Activated effector memory CD4-positive, alpha-beta T cell treated with anti-CD3 and anti-CD28 coated beads, Interleukin-2, amount 50 U/mL, for 16 hours (primary cell): ENCODE data around the gene HOXA13.

Experiments
- DNase-seq: peaks from one replicate; pipeline ENCODE4 v3.0.0-alpha.2; 2020

HOXA13 gene

DNA sequence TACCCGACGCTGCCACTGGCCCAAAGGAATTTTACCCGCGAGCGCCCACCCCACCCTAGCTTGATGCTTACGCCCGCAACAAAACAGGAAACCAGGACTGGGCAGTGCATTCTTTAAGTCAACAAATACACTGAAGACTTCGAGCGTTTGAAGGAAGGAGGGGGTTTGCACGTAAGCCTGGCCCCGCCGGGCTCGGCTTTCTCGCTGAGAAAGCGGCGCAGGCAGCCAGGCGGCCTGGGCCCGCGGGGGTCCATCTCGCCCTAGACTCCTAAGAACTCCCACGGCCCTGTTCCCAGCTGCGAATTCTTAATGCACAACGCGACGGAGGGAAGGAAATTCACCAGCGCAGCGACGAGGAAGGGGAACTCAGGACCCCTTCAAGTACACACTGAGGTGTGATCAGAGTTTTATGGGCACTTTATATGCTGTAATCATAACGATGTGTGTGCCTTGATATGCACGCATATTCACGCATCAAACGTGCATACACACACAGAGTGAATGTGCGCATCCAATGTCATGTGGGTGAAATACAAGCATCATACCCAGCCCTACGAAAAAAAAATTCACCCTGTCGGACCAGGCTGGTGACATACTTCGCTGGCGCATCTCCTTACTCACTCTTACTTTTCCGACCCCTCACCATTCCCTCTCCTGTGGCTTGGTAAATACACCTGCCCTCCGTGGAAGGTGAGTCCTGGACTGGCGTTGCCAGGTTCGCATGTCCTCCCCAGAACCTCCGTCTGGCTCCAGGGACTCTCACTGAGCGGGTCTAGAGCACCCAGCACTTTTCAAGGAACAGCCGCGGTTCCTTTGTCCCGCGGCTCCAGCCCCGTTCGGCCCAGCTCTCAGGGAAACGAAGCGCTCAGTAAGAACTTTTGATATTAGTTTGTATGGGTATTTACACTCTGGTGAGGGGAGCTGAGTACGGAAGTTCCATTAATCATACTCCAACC lies 5.7 kb upstream of the HOXA13 start:
- DNase-seq = no peak

DNA sequence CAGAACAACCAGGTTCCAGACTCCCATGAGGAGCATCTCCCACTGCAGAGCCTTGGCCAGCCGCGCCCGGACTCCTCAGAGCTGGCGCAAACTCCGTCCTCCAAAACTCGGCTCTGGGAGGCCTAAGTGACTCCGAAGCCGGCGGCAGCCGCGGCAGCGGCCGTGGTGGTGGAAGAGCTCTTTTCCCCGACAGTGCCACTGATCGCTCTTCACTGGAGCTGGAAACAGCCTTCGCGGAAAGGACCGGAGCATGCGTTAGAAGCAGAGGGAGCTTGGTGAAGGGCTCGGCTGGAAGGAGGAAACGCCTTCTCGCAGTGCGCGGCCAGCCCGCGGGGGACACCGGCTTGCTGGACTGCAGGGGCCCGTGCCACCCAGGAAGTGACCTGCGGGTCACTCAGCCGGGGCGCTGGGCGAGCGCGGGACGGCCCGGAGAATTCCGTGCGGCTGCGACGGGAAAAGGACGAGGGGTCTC lies 5.0 kb upstream of the HOXA13 start:
- no peak for DNase-seq

DNA sequence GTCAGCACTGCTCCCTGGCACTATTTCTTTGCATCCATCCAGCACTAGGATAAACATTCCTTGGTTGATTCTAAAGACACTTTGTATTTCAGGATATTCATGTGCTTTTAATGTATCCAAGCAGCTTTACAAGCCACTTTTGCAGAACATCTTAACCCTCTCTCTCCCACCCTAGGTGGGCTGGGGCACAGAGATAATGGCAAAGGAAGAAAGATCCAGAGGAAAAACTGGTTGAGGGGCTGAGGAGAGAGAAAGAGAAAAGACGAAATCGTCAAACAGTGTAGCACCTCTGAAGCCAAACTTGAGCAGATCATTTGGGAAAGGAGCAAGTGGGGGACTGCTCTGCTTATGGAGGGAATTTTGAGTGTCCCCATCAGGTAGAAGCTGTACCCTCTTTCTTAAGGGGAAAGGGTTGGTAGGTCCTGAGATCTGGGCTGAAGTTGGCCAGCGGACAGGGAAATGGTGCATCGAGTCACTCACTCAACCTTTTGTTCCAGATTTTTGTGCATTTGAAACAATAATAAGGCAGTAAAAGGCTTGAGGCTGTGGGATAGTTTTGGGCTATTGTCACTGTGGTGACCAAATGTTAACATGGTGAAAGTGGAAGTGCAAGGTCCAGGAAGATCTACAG lies 4.2 kb upstream of the HOXA13 start:
- no peak for DNase-seq

DNA sequence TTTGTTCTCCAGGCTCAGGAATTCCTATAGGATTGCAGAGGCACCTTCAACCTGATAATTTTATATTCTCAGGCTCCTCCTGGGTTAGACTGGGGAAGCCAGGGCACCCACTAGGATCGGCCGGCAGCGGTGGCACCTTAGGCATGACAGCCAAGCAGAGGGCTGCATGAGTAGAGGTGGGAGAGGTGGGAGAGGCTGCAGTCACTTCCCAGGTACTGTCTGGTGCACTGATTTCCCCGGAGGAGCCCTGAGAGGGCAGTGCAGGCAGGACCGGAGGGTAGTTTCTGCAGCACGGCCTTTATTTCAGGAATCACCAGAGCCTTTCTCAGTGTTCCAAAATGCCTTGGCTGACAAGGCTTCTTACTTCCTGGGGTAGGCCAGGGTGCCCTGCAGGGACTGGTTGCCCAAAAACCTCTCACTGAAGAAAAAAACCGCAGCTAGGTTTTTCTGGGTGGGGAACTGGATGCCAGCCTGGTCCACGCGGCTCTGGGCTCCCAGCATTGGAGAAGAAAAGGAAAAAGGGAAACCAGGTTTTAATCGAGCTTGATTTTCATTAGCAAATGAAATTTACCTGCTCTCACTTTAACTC lies 3.6 kb upstream of the HOXA13 start:
- DNase-seq = no peak

DNA sequence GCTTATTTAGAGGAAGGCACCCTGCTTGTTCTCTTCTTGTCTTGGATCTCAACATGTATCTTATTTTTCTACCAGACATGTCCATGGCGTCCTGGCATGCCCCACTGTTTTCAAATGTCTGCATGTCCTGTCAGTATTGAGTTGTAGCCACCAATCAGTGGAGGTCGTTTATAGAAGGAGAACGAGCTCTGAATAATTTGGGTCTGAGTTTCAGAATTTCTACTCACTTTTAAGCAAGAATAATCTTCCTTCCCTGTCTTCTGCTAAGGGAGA lies 2.9 kb upstream of the HOXA13 start:
- DNase-seq = no peak

DNA sequence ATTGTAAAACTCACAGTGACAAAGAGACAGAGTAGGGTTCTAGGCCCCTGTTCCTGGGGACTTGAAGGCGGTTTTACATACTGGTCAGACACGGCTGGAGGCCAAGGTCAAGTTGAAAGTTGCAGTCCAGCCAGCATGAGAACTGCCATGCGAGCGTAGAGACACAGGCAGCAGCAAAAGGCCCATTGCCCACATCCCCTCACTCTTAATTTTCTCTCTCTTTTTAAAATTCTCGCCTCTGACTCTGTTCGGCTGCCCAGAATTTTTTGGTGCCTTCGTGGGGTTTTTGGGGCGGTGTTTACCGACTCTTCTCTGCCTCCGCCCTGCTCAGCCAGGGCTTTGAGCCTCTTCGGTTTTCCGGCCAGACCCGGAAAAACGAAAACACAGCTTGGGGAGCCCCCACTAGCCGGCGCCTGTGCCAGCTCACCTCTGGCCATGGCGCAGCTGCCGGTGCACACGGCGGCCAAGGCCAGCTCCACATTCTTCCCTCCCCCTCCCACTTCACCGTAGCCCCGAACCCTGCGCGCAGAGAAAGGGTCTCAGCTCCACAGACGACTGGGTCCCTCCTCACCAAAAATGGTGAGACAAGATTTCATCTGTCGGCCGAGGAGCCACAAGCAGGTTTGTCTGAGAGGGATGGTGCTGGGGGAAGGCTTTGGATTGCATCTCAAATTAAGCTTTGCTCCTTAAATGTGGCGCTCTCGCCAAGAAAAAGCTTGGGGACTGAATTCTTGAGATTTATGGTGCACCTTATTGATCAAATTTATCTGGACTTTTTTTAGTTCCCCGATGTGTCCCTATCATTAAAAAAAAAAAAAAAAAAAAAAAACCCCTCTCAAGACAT lies 2.3 kb upstream of the HOXA13 start:
- DNase-seq = no peak

- DNase-seq = no peak
Observed at GRCh38 chr7:27201580-27202017, 1.7 kb upstream of the HOXA13 start.

GRCh38 chr7:27200761-27201579 lies 1.1 kb upstream of the HOXA13 start:
- DNase-seq = no peak

GRCh38 chr7:27198871-27199801 lies 755 bp downstream of the HOXA13 start:
- no peak for DNase-seq

- no peak for DNase-seq
Observed at GRCh38 chr7:27198138-27198841, 1.6 kb downstream of the HOXA13 start.

GRCh38 chr7:27197137-27198042 lies 2.5 kb downstream of the HOXA13 start:
- DNase-seq = no peak

DNA sequence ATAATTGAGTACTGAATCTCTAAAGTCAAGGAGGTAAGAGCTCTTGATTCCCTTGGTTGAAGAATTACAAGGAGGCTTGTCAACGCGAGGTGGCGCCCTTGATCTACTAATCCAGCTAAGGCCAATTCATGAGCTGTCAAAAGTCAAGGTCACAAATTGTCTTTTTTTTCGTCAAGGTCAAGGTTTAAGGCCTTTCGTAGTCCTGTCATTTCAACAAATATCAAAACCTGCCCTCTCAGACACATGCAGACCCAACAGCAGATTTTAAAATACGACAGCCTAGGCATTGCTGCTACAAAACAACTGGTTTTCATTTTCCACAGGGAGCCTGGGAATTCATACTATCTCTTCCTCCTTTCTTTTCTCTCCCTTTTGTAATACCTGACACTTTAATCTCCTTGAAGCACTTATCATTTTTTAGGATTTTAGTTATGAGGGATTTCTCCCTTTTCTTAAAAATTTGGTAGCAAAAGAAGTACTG lies 3.6 kb downstream of the HOXA13 start:
- DNase-seq = peak; percentile 93

DNA sequence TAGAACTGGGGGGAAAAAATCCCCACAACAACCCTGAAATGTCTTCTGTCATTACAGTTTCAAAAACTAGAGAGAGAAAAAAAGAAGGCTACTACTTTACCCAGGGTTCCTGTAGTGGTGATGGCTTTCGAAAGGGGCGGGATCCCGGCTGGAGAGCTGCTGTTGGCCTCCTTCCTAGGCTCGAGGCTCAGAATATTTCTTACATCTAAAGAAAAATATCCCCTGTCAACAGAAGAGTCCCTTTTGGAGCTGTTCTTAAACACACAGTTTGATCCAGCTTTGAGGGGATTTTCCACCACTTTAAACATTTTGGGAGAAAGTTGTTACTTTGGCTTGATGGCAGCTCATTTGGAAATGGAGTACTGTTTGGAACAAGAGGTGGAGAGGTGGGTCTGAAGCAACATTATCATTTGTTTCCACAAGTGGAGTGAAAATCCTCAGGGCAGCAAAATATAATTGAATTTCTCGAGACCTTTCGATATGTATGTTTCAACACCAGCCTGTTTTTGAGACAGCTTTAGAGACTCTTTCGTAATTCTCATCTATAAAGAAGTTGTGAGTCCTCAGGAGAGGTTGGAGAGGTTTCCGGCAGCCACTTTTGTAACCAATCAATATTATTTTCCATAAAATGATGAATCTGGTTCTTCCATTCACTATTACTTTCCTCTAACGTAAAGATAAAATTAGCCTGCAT lies 5.1 kb downstream of the HOXA13 start:
- DNase-seq = no peak

GRCh38 chr7:27194002-27194352 lies 5.9 kb downstream of the HOXA13 start:
- no peak for DNase-seq

DNA sequence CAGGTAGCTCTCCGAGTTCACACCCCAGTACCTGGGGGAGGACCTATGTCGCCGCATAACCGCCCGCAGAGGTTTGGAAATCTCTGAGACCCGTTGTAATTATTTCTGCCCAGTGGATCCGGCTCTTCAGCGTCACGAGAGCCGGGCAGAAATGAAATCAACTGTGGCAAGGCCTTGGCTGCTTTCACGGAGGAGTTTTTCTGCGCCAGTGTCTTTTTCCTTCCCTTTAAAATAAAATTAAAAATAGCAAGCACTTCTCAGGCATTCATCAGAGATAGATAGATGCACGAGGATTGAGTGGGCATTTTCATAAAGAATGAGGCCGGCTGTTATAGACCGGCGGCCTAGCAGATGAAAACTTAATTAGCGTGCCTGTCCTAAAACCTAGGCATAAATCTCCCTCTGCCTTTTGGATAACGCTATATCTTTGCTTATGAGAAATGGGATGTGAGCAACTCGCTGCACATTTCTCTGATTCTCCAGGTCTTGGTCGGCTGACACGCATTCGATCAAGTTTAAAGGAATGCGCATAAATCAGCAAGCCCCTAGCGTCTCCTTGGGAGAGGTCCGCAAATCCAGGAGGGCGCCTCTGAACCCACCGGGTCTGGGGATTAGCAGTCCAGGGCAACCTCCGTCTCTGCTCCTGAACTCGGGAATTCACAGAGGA lies 6.4 kb downstream of the HOXA13 start:
- peak; percentile 30 for DNase-seq

GRCh38 chr7:27192546-27193334 lies 7.2 kb downstream of the HOXA13 start:
- peak; percentile 68 for DNase-seq
